Sciatic nerve (tissue), 2 donors: ENCODE data around the gene TRAPPC12. TPM values are rescaled to one million over a fixed set of nuclear protein-coding genes. Genes with fewer than 3 reads are reported as not detected.
A peak's percentile ranks its signal among the peaks of the same experiment; 100 is the strongest.
"Not testable (repeated sequence)": the region's sequence is repeated elsewhere in the genome, so short reads cannot be mapped to it uniquely, and the experiment has no call there.

Experiments used
- ATAC-seq: fragments of 200-7000 bp; cut with Tn5 transposase; one replicate; pipeline ENCODE4 v1.9.1; 2020; ENCODE audit warnings: mild to moderate bottlenecking, moderate library complexity
- DNase-seq: peaks from one replicate; pipeline ENCODE4 v3.0.0-alpha.2; 2020; ENCODE audit warnings: low spot score
- intact Hi-C: fragments of 100-400 bp; cut with DNase I; formaldehyde crosslinking; loops from one replicate; pipeline ENCODE4 v1.14.2; 2022
- total RNA-seq: library from RNA; stranded (reverse); fragmentation: NEBNext Ultra II Directional; extraction: Animal tissue kit (Norgen Biotek cat#: 25700); gene quantifications from one replicate; pipeline ENCODE4 v1.2.1, GENCODE V29; 2021
- donor health status: DM: no; HTN: no; CAD: no.
- donor health status: DM: no; HTN: no; CAD: no.

TRAPPC12 gene
- total RNA-seq, 1 donor from 2014 or later: 139 TPM

DNA sequence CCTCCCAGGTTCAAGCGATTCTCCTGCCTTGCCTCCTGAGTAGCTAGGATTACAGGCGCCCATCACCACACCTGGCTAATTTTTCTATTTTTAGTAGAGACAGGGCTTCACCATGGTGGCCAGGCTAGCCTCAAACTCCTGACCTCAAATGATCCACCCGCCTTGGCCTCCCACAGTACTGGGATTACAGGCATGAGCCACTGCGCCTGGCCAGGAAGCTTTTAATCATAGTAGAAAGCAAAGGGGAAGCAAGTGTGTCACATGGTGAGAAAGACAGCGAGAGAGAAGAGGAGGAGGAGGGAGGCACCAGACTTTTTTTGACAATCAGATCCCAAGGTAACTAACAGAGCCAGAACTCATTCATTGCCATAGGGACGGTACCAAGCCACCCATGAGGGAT, 67.7 kb downstream of the TRAPPC12 start:
- intact Hi-C loops, DNase-seq, ATAC-seq: not testable (repeated sequence)

DNA sequence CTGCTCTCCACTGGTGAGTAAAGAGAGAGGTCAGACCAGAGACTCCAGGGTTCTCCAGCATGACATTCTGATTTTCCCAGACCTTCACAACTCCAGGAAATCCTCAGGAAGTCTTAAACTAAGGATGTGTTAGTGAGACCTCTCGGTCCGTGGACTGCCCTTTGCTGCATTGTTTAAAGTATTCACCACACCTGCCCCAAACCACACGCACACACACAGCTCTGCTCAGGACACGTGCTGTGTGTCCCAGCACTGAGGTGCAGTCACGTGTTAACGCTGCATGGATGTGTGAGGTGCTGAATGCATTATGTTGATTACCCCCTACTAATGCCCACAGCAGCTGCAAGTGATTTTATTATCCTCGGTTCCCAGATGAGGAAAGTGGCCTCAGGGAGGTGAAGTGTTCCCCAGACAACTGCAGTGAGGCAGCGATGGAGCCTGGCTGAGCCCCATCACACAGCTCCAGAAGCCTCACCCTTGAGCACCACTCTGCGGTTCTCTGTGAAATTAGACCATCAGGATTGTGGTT, 68.4 kb downstream of the TRAPPC12 start:
- DNase-seq (no peak), ATAC-seq (peak; percentile 48)
- intact Hi-C loops: no loop called here

- peak; percentile 89 for ATAC-seq
- DNase-seq, intact Hi-C loops: not testable (repeated sequence)
Measured at GRCh38 chr2:3448441-3448911, 69.0 kb downstream of the TRAPPC12 start.

DNA sequence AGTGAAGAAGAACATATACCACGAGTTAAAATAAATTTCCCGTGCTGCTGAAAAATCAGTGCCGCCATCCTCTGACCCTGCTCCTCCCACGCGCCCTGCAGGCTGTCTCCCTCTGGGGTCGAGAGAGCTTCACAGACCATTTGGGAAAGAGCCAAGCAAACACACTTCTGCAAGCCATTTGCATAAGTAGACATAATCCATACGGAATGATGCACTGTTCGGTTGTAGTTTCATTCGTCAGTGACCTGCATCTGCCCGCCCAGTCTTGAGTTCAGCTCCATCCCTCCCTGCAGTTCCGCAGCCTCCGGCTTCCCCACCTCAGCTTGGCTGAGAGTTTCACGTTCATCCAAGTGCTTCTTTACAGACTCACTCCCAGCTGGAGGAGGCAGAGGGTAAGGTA, 69.6 kb downstream of the TRAPPC12 start:
- no peak for DNase-seq
- ATAC-seq: peak; percentile 6
- intact Hi-C loops: no loop called here

GRCh38 chr2:3449936-3450335, 70.4 kb downstream of the TRAPPC12 start:
- no peak for DNase-seq
- no peak for ATAC-seq
- intact Hi-C loops: no loop called here

- peak; percentile 32 for ATAC-seq
- intact Hi-C loops: no loop called here
- DNase-seq: no peak
Measured at GRCh38 chr2:3450385-3451010, 71.0 kb downstream of the TRAPPC12 start.

- no peak for DNase-seq
- no peak for ATAC-seq
- intact Hi-C loops: no loop called here
Measured at GRCh38 chr2:3451169-3451568, 71.7 kb downstream of the TRAPPC12 start.

GRCh38 chr2:3451926-3452671, 72.6 kb downstream of the TRAPPC12 start:
- ATAC-seq (no peak), DNase-seq (no peak)
- intact Hi-C loops: no loop called here

DNA sequence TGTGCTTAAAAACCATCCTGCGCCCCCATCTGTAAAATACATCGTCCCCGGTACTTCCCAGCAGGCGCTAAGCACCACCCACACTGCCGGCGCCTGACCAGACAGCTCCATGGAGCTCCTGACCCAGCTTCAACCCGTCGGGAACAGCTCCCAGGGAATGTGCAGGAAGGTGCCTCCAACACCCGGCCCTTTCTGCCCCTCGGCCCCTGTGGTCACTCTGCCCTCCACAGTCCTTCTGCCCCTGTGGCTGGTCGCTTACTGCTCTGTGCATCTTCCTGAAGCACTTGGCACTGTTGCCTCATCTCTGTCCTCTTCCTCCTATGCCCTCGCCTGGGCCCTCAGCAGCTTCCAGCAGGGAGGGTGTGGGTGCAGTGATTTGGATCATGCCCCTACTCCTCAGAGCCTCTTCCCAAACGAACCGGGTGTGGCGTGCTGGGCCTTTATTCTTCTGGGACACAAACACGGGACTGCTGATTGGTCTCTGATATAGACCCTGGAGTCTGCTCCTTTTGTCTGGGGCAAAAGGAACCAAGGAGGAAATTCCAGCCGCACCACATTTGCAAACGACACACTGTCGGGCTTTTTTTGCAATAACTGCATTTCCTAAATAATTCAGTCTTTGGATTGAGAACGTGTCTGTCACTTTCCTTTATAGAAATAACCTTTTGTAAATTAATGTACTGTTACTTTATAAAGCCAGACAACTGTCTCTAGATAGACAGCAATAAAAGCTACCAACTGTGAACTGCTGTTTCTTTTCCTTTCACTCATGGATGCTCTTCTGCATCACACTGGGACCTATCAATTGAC, 73.9 kb downstream of the TRAPPC12 start:
- intact Hi-C loops: no loop called here
- ATAC-seq (peak; percentile 25), DNase-seq (no peak)

DNA sequence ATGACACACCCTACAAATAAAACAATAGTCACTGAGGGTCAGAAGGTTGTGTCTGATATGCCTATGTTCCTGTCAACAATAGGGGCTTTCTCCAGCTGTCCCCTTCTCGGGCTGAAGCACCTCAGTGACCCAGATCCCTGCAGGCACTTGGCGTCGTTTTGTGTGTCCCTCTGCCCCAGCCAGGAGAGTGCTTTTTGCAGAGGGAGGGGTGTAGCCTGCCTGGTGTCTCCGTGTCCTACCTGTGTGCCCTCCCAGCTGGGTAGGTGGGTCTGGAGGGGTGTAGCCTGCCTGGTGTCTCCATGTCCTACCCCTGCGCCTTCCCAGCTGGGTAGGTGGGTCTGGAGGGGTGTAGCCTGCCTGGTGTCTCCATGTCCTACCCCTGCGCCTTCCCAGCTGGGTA, 74.5 kb downstream of the TRAPPC12 start:
- DNase-seq, ATAC-seq, intact Hi-C loops: not testable (repeated sequence)

DNA sequence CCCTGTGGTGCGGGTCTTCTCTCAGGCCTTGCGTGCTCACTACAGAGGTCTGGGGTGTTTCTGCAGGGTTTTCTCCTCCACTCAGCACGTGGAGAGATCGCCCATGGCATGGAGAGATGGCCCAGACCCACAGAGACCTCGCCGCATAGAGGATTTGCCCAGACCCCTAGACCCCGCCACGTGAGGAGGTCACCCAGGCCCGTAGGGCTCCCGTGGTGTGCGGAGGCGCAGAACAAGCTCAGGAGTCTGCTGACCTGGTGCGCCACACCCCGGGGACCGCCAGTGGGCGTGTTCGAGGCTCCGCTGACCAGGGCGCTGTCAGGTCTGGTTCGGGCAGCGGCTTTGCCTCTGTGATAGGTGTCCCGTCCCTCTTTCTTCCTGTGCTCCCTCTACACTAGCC, 75.3 kb downstream of the TRAPPC12 start:
- DNase-seq (no peak), ATAC-seq (no peak)
- intact Hi-C loops: no loop called here

- ATAC-seq (no peak), DNase-seq (no peak)
- intact Hi-C loops: no loop called here
Measured at GRCh38 chr2:3456125-3456524, 76.6 kb downstream of the TRAPPC12 start.

- DNase-seq (no peak), ATAC-seq (no peak)
- intact Hi-C loops: no loop called here
Measured at GRCh38 chr2:3457524-3458395, 78.3 kb downstream of the TRAPPC12 start.

- no peak for ATAC-seq
- no peak for DNase-seq
- intact Hi-C loops: no loop called here
Measured at GRCh38 chr2:3458396-3459184, 79.1 kb downstream of the TRAPPC12 start.

DNA sequence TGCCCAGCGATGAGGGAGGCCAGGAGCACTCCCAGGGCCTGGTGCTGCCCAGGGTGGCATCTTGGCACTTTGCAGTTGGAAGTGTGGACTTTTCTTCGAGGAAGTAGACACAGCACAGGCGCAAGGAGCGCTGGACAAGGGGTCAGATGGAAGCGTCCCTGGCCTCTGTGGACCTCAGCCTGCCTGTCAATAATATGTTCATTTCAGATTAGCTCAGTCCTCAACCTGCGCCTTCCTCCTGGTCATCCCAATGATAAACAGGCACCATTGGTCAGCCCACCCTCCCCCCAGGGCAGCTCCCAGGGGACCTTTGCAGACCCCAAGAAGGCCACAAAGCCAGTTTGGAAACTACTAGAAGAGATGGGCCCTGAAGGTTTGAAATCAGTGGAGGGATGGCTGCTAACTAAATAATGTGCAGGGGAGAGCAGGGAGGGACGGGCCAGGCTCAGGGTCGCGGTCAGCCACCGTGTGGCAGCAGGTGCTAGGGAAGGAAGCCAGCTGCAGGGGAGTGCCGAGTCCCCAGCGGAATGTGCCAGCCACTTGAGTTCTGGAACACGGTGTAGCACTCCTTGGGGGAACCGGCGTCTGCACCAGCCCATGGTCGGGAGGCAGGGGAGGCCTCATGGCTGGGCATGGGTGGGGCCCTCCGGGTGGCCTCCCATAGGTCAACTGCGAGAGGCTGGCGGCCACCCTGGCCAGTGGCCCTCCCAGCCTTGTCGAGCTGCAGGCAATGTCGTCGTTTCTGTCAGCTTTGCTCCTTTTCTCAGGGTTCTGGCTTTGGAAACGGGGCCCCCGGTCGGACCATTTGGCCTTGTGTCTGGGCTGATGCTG, 79.9 kb downstream of the TRAPPC12 start:
- peak; percentile 32 for ATAC-seq
- no peak for DNase-seq
- intact Hi-C loops: no loop called here

GRCh38 chr2:3460156-3460555, 80.7 kb downstream of the TRAPPC12 start:
- DNase-seq (peak; percentile 56), ATAC-seq (peak; percentile 24)
- intact Hi-C loops: no loop called here
